HepG2 (cell line): ENCODE measurements around the gene STRN3. TPM values are rescaled to one million over a fixed set of nuclear protein-coding genes. Genes with fewer than 3 reads are reported as not detected.

Experiments used
- EHMT2 ChIP-seq: fragments of 200-600 bp; sonication (generic); IDR thresholded peaks from 2 replicates; pipeline ENCODE4 v1.7.0; 2017; ENCODE audit warnings: antibody characterized with exemption, low read depth, low read length, borderline replicate concordance
- FOXA1 ChIP-seq, 2 experiments: fragments of 450-650 bp in 1 of 2; sonication (generic) in 1 of 2; formaldehyde crosslinking in 1 of 2; IDR thresholded peaks; 2 replicates each; pipeline versions ENCODE4 v1.4.0 to v1.6.1; 2016 to 2020; ENCODE audit warnings: missing genetic modification reagents in 1 of 2
- GATAD2A ChIP-seq: IDR thresholded peaks from 2 replicates; pipeline ENCODE4 v1.6.1; 2016
- JUNB ChIP-seq: sonication (generic); formaldehyde crosslinking; IDR thresholded peaks from 2 replicates; pipeline ENCODE4 v1.8.0; 2022; ENCODE audit warnings: missing genetic modification reagents, mild to moderate bottlenecking, borderline replicate concordance
- TEAD3 ChIP-seq: optimal IDR thresholded peaks from 2 replicates; pipeline ENCODE3; 2016; ENCODE audit warnings: borderline replicate concordance
- ZFYVE20 ChIP-seq: sonication (generic); formaldehyde crosslinking; IDR thresholded peaks from 2 replicates; pipeline ENCODE4 v1.8.0; 2023; ENCODE audit warnings: low read depth, mild to moderate bottlenecking, moderate library complexity, missing genetic modification reagents, borderline replicate concordance
- ZNF468 ChIP-seq: sonication (generic); formaldehyde crosslinking; IDR thresholded peaks from 2 replicates; pipeline ENCODE4 v1.8.0; 2022; ENCODE audit warnings: mild to moderate bottlenecking, moderate library complexity, missing genetic modification reagents
- polyA plus RNA-seq, 8 experiments: library from polyadenylated mRNA; depleted of rRNA in 3 of 8; stranded (reverse) in 7 of 8; unstranded in 1 of 8; fragments of >200 nt; fragmentation: Illumina TruSeq in 4 of 8; extraction: Trizol in 4 of 8; gene quantifications; 2 replicates each; pipeline versions ENCODE4 v1.2.1 to v1.2.3, GENCODE V29; 2011 to 2016; ENCODE audit warnings: low read depth in 4 of 8, missing spikeins in 1 of 8, mixed read lengths in 1 of 8; ENCODE audit not compliant: insufficient read depth in 1 of 8
- total RNA-seq, 5 experiments: library from RNA; depleted of rRNA; stranded (reverse); fragments of >200 nt; fragmentation: Illumina TruSeq; extraction: Trizol; gene quantifications; 2 replicates each; pipeline ENCODE4 v1.2.3, GENCODE V29; 2016; ENCODE audit warnings: low read depth in 1 of 5
- TF ChIP-seq, protein P1 (sequence below): sonication (generic); formaldehyde crosslinking; IDR thresholded peaks from 2 replicates; pipeline ENCODE4 v1.5.1; 2020; ENCODE audit warnings: mild to moderate bottlenecking, missing genetic modification reagents, borderline replicate concordance
- TF ChIP-seq, protein P2 (sequence below): sonication (generic); formaldehyde crosslinking; IDR thresholded peaks from 2 replicates; pipeline ENCODE4 v1.4.0; 2020; ENCODE audit warnings: missing genetic modification reagents, mild to moderate bottlenecking, borderline replicate concordance
- TF ChIP-seq, protein P3 (sequence below): sonication (generic); formaldehyde crosslinking; conservative IDR thresholded peaks from 2 replicates; pipeline ENCODE4 v1.8.0; 2022; ENCODE audit warnings: mild to moderate bottlenecking, moderate library complexity, missing genetic modification reagents
- TF ChIP-seq, protein P4 (sequence below): sonication (generic); formaldehyde crosslinking; IDR thresholded peaks from 2 replicates; pipeline ENCODE4 v1.8.0; 2022; ENCODE audit warnings: mild to moderate bottlenecking, missing genetic modification reagents

Gene STRN3
- total and polyA plus RNA-seq, 2 of the 13 experiments (the other 11 are each of a cell fraction or from before 2014, with no cell fraction given), result 49.4 to 123 TPM

DNA sequence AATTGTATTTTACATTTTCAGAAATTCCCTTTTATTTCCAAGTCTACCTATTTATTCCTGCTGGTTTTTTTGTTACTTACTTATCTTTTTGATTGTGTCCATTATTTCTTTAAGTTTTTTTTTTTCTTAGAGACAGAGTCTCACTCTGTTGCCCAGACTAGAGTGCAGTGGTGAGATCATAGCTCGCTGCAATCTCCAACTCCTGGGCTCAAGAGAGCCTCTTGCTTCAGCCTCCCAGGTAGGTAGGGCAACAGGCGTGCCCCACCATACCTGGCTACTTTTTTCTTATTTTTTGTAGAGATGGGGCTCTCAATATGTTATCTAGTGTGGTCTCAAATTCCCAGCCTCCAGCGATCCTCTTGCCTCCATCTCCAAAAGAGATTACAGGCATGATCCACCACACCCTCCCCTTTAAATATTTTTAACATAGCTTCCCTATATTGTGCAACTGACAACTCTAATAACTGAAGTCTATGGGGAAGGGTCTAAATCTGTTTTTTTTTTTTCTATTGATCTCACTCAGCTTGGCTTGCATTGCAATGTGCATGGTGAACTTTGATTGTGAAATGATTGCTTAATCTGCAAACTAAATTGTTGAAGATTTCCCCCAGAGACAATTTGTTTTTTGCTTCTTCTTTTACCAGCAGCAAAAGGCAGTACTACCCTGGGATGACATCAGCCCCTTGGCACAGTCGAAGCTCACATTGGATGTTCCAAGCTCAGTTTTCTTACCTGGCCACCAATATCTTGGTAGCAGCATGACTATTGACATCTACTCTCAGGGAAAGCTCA, 177.5 kb downstream of the STRN3 start (continued):
- TF ChIP-seq, protein P1, sequence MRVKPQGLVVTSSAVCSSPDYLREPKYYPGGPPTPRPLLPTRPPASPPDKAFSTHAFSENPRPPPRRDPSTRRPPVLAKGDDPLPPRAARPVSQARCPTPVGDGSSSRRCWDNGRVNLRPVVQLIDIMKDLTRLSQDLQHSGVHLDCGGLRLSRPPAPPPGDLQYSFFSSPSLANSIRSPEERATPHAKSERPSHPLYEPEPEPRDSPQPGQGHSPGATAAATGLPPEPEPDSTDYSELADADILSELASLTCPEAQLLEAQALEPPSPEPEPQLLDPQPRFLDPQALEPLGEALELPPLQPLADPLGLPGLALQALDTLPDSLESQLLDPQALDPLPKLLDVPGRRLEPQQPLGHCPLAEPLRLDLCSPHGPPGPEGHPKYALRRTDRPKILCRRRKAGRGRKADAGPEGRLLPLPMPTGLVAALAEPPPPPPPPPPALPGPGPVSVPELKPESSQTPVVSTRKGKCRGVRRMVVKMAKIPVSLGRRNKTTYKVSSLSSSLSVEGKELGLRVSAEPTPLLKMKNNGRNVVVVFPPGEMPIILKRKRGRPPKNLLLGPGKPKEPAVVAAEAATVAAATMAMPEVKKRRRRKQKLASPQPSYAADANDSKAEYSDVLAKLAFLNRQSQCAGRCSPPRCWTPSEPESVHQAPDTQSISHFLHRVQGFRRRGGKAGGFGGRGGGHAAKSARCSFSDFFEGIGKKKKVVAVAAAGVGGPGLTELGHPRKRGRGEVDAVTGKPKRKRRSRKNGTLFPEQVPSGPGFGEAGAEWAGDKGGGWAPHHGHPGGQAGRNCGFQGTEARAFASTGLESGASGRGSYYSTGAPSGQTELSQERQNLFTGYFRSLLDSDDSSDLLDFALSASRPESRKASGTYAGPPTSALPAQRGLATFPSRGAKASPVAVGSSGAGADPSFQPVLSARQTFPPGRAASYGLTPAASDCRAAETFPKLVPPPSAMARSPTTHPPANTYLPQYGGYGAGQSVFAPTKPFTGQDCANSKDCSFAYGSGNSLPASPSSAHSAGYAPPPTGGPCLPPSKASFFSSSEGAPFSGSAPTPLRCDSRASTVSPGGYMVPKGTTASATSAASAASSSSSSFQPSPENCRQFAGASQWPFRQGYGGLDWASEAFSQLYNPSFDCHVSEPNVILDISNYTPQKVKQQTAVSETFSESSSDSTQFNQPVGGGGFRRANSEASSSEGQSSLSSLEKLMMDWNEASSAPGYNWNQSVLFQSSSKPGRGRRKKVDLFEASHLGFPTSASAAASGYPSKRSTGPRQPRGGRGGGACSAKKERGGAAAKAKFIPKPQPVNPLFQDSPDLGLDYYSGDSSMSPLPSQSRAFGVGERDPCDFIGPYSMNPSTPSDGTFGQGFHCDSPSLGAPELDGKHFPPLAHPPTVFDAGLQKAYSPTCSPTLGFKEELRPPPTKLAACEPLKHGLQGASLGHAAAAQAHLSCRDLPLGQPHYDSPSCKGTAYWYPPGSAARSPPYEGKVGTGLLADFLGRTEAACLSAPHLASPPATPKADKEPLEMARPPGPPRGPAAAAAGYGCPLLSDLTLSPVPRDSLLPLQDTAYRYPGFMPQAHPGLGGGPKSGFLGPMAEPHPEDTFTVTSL, result 0 out of 2 replicates have a peak, but pooled peaks have one; percentile 29
- TF ChIP-seq ZFYVE20, result no peak; the same call in 1 of the 2 replicates
- no peak for TF ChIP-seq ZNF468 (CRISPR knock-in tag)
- TF ChIP-seq TEAD3 (CRISPR knock-in tag), result peak; percentile 15
- TF ChIP-seq, protein P2, sequence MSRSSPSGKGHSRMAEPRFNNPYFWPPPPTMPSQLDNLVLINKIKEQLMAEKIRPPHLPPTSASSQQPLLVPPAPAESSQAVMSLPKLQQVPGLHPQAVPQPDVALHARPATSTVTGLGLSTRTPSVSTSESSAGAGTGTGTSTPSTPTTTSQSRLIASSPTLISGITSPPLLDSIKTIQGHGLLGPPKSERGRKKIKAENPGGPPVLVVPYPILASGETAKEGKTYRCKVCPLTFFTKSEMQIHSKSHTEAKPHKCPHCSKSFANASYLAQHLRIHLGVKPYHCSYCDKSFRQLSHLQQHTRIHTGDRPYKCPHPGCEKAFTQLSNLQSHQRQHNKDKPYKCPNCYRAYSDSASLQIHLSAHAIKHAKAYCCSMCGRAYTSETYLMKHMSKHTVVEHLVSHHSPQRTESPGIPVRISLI, result peak; percentile 85; the same call in 1 of the 2 replicates
- TF ChIP-seq, protein P3, sequence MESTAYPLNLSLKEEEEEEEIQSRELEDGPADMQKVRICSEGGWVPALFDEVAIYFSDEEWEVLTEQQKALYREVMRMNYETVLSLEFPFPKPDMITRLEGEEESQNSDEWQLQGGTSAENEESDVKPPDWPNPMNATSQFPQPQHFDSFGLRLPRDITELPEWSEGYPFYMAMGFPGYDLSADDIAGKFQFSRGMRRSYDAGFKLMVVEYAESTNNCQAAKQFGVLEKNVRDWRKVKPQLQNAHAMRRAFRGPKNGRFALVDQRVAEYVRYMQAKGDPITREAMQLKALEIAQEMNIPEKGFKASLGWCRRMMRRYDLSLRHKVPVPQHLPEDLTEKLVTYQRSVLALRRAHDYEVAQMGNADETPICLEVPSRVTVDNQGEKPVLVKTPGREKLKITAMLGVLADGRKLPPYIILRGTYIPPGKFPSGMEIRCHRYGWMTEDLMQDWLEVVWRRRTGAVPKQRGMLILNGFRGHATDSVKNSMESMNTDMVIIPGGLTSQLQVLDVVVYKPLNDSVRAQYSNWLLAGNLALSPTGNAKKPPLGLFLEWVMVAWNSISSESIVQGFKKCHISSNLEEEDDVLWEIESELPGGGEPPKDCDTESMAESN (CRISPR knock-in tag), result 0 out of 2 replicates have a peak, but pooled peaks have one; percentile 36
- 0 out of 2 replicates have a peak, but pooled peaks have one; percentile 41 for TF ChIP-seq EHMT2
- TF ChIP-seq GATAD2A, result peak; percentile 75
- TF ChIP-seq, protein P4, sequence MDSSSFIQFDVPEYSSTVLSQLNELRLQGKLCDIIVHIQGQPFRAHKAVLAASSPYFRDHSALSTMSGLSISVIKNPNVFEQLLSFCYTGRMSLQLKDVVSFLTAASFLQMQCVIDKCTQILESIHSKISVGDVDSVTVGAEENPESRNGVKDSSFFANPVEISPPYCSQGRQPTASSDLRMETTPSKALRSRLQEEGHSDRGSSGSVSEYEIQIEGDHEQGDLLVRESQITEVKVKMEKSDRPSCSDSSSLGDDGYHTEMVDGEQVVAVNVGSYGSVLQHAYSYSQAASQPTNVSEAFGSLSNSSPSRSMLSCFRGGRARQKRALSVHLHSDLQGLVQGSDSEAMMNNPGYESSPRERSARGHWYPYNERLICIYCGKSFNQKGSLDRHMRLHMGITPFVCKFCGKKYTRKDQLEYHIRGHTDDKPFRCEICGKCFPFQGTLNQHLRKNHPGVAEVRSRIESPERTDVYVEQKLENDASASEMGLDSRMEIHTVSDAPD (CRISPR knock-in tag), result no peak
- no peak for TF ChIP-seq FOXA1 (IDR thresholded peaks at IDR 0.05)
- TF ChIP-seq FOXA1 (CRISPR knock-in tag; IDR thresholded peaks at IDR 0.05), result no peak
- 0 out of 2 replicates have a peak, but pooled peaks have one; percentile 35 for TF ChIP-seq JUNB (CRISPR knock-in tag)
